Regular cardiac myocyte (primary cell): ENCODE results near the gene SEPTIN10. TPM values are rescaled to one million over a fixed set of nuclear protein-coding genes. Genes with fewer than 3 reads are reported as not detected.

ENCODE experiments used
- total RNA-seq: library from RNA; depleted of rRNA; stranded (reverse); fragments of >200 nt; gene quantifications from 2 replicates; pipeline ENCODE4 v1.2.3, GENCODE V29; 2014

SEPTIN10 gene
- 84.5 and 104 TPM in 2 replicates for total RNA-seq

GRCh38 chr2:109613922-109614714 lies at the start of gene SEPTIN10, which contains the start of gene SOWAHC:
Gene SEPTIN10, minus strand, starts transcription at chr2:109613966. Its CDS starts 139 bp downstream, at chr2:109613827.
Gene SOWAHC, plus strand, starts transcription at chr2:109614364. Its CDS starts 126 bp downstream, at chr2:109614490.

Other genes starting within 250 kb of the SEPTIN10 start
- gene SOWAHC, start 398 bp upstream of the SEPTIN10 start, total RNA-seq = 13.8 and 24.3 TPM in 2 replicates
- gene RGPD5, start 180.3 kb upstream of the SEPTIN10 start, total RNA-seq = 14.8 and 31.3 TPM in 2 replicates